Neural cell (in vitro differentiated cells): Measurements from ENCODE around the gene TOMM7. TPM values are rescaled to one million over a fixed set of nuclear protein-coding genes. Genes with fewer than 3 reads are reported as not detected.
"Not testable (repeated sequence)": the region's sequence is repeated elsewhere in the genome, so short reads cannot be mapped to it uniquely, and the experiment has no call there.

ENCODE experiments used
- H2AFZ ChIP-seq: fragments of 200-600, 300-800 bp; sonication (generic), shearing (Covaris generic); 2 replicates; pipeline ENCODE4 v1.6.0; 2014; ENCODE audit warnings: low read depth, mild to moderate bottlenecking, antibody characterized with exemption, low read length, moderate library complexity
- H3F3A ChIP-seq: fragments of 200-600 bp; shearing (Covaris generic); 2 replicates; pipeline ENCODE4 v1.6.1; 2016; ENCODE audit warnings: mild to moderate bottlenecking, moderate library complexity, mixed read lengths, antibody characterized with exemption, low read length; ENCODE audit not compliant: insufficient read depth, poor library complexity, severe bottlenecking
- H3K27ac ChIP-seq: fragments of 200-600, 300-800 bp; sonication (generic), shearing (Covaris generic); 2 replicates; pipeline ENCODE4 v1.5.1; 2014; ENCODE audit warnings: mild to moderate bottlenecking, low read length, moderate library complexity
- H3K27me3 ChIP-seq: fragments of 300-800, 200-600 bp; sonication (generic), shearing (Covaris generic); 2 replicates; pipeline ENCODE4 v1.6.0; 2014; ENCODE audit warnings: mild to moderate bottlenecking, low read depth, low read length, moderate library complexity; ENCODE audit not compliant: insufficient read depth
- H3K36me3 ChIP-seq: fragments of 300-800, 200-600 bp; sonication (generic), shearing (Covaris generic); 2 replicates; pipeline ENCODE4 v1.5.1; 2014; ENCODE audit warnings: mild to moderate bottlenecking, antibody characterized with exemption, low read length, moderate library complexity; ENCODE audit not compliant: insufficient read depth
- H3K4me2 ChIP-seq: fragments of 300-800, 200-600 bp; sonication (generic), shearing (Covaris generic); 2 replicates; pipeline ENCODE4 v1.6.0; 2014; ENCODE audit warnings: mild to moderate bottlenecking, low read length
- H3K4me3 ChIP-seq: fragments of 300-800, 200-600 bp; sonication (generic), shearing (Covaris generic); 2 replicates; pipeline ENCODE4 v1.5.1; 2014; ENCODE audit warnings: mild to moderate bottlenecking, low read length, moderate library complexity
- H3K79me2 ChIP-seq: fragments of 200-600 bp; shearing (Covaris generic); replicated peaks from 2 replicates; pipeline ENCODE4 v1.6.0; 2014; ENCODE audit warnings: mild to moderate bottlenecking, low read length, moderate library complexity; ENCODE audit not compliant: insufficient read depth
- H3K9ac ChIP-seq: fragments of 300-800, 200-600 bp; sonication (generic), shearing (Covaris generic); 2 replicates; pipeline ENCODE4 v1.6.1; 2016; ENCODE audit warnings: mild to moderate bottlenecking, low read length, mixed read lengths
- H3K9me2 ChIP-seq: fragments of 200-600 bp; shearing (Covaris generic); 2 replicates; pipeline ENCODE4 v1.6.1; 2016; ENCODE audit warnings: mild to moderate bottlenecking, low read length, mixed read lengths; ENCODE audit not compliant: insufficient read depth
- H3K9me3 ChIP-seq: fragments of 200-600, 300-800 bp; sonication (generic), shearing (Covaris generic); 2 replicates; pipeline ENCODE4 v1.6.1; 2016; ENCODE audit warnings: mild to moderate bottlenecking, mixed run types, low read length, moderate library complexity, mixed read lengths
- H4K20me1 ChIP-seq: fragments of 200-600 bp; shearing (Covaris generic); 2 replicates; pipeline ENCODE4 v1.6.1; 2016; ENCODE audit warnings: mild to moderate bottlenecking, mixed run types; ENCODE audit not compliant: insufficient read depth
- EP300 ChIP-seq: fragments of 450-650 bp; conservative IDR thresholded peaks from 2 replicates; pipeline ENCODE4 v1.6.1; 2014; ENCODE audit warnings: antibody characterized with exemption, mild to moderate bottlenecking, moderate library complexity; ENCODE audit not compliant: poor library complexity, severe bottlenecking
- EZH2 ChIP-seq: fragments of 200-600, 300-800 bp; shearing (Covaris generic), sonication (generic); IDR thresholded peaks from 2 replicates; pipeline ENCODE4 v1.6.1; 2014; ENCODE audit warnings: antibody characterized with exemption, low read length, borderline replicate concordance, mild to moderate bottlenecking; ENCODE audit not compliant: insufficient read depth, poor library complexity, severe bottlenecking
- MXI1 ChIP-seq: fragments of 450-650 bp; conservative IDR thresholded peaks from 2 replicates; pipeline ENCODE4 v1.6.1; 2014; ENCODE audit warnings: antibody characterized with exemption, mild to moderate bottlenecking; ENCODE audit not compliant: poor library complexity, severe bottlenecking
- POLR2AphosphoS5 ChIP-seq: IDR thresholded peaks from 2 replicates; pipeline ENCODE4 v1.6.1; 2012
- RAD21 ChIP-seq: fragments of 450-650 bp; conservative IDR thresholded peaks from 2 replicates; pipeline ENCODE4 v1.6.1; 2014; ENCODE audit warnings: antibody characterized with exemption, mild to moderate bottlenecking, moderate library complexity
- SMC3 ChIP-seq: fragments of 450-650 bp; conservative IDR thresholded peaks from 2 replicates; pipeline ENCODE4 v1.6.1; 2014; ENCODE audit warnings: antibody characterized with exemption, mild to moderate bottlenecking, moderate library complexity; ENCODE audit not compliant: poor library complexity
- TAF1 ChIP-seq: IDR thresholded peaks from 2 replicates; pipeline ENCODE4 v1.6.1; 2012; ENCODE audit warnings: low read depth
- polyA plus RNA-seq: library from polyadenylated mRNA; depleted of rRNA; stranded (reverse); fragments of >200 nt; gene quantifications from 2 replicates; pipeline ENCODE4 v1.2.3, GENCODE V29; 2014
- TF ChIP-seq, protein P1 (sequence below): IDR thresholded peaks from 2 replicates; pipeline ENCODE4 v1.6.1; 2012; ENCODE audit warnings: borderline replicate concordance
- TF ChIP-seq, protein P2 (sequence below): fragments of 450-650 bp; IDR thresholded peaks from 2 replicates; pipeline ENCODE4 v1.5.1; 2014; ENCODE audit warnings: antibody characterized with exemption, mild to moderate bottlenecking, moderate library complexity; ENCODE audit not compliant: poor library complexity, severe bottlenecking

TOMM7 gene
- polyA plus RNA-seq, 1 donor from 2014 or later: 241 TPM

DNA sequence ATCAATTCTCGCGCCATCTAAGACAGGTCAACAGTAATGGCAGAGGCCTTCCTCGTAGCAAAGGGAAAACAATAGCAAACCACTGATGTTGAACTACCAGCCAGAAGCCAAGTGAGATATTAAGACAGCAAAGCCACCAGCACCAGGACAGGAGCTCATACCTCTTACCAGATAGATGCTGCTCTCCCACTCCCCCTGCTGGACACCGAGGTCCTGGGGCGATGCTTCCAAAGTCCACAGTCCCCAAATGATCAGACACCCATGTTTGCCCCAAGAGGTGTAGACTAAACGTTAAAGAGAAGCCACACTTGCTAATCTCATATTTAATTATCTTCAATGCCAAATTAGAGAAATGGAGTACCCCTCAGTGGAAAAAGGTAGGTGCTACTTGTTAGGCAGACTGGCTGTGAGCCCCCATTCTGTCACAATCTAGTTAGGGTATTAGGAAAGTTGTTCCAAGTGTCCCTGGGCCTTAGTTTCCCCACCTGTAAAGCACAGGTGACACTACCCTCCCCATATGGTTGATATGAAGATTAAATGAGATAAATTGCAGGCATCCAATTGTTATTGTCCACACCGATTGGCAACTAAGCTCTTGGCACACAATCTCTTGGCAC lies 39.9 kb downstream of the TOMM7 start:
- Histone ChIP-seq H3F3A (no peaks in the 10 kb centered on the region), H3K4me3 (no peak overlapping the region), H2AFZ (no peak overlapping the region), H3K79me2 (no peaks in the 10 kb centered on the region), H3K9me2 (no peaks in the 10 kb centered on the region), H3K9ac (no peak overlapping the region), H3K27me3 (no peaks in the 10 kb centered on the region), H3K9me3 (no peaks in the 10 kb centered on the region), H4K20me1 (no peaks in the 10 kb centered on the region), H3K4me2 (no peak overlapping the region), H3K27ac (no peak overlapping the region), H3K36me3 (no peaks in the 10 kb centered on the region)
- TF ChIP-seq, protein P1, sequence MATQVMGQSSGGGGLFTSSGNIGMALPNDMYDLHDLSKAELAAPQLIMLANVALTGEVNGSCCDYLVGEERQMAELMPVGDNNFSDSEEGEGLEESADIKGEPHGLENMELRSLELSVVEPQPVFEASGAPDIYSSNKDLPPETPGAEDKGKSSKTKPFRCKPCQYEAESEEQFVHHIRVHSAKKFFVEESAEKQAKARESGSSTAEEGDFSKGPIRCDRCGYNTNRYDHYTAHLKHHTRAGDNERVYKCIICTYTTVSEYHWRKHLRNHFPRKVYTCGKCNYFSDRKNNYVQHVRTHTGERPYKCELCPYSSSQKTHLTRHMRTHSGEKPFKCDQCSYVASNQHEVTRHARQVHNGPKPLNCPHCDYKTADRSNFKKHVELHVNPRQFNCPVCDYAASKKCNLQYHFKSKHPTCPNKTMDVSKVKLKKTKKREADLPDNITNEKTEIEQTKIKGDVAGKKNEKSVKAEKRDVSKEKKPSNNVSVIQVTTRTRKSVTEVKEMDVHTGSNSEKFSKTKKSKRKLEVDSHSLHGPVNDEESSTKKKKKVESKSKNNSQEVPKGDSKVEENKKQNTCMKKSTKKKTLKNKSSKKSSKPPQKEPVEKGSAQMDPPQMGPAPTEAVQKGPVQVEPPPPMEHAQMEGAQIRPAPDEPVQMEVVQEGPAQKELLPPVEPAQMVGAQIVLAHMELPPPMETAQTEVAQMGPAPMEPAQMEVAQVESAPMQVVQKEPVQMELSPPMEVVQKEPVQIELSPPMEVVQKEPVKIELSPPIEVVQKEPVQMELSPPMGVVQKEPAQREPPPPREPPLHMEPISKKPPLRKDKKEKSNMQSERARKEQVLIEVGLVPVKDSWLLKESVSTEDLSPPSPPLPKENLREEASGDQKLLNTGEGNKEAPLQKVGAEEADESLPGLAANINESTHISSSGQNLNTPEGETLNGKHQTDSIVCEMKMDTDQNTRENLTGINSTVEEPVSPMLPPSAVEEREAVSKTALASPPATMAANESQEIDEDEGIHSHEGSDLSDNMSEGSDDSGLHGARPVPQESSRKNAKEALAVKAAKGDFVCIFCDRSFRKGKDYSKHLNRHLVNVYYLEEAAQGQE: no peak
- no peak for TF ChIP-seq RAD21
- no peak for TF ChIP-seq EZH2
- TF ChIP-seq EP300: no peak
- TF ChIP-seq SMC3: no peak
- no peak for TF ChIP-seq POLR2AphosphoS5
- TF ChIP-seq, protein P2, sequence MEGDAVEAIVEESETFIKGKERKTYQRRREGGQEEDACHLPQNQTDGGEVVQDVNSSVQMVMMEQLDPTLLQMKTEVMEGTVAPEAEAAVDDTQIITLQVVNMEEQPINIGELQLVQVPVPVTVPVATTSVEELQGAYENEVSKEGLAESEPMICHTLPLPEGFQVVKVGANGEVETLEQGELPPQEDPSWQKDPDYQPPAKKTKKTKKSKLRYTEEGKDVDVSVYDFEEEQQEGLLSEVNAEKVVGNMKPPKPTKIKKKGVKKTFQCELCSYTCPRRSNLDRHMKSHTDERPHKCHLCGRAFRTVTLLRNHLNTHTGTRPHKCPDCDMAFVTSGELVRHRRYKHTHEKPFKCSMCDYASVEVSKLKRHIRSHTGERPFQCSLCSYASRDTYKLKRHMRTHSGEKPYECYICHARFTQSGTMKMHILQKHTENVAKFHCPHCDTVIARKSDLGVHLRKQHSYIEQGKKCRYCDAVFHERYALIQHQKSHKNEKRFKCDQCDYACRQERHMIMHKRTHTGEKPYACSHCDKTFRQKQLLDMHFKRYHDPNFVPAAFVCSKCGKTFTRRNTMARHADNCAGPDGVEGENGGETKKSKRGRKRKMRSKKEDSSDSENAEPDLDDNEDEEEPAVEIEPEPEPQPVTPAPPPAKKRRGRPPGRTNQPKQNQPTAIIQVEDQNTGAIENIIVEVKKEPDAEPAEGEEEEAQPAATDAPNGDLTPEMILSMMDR: no peak
- no peak for TF ChIP-seq MXI1
- TF ChIP-seq TAF1: no peak

GRCh38 chr7:22781230-22781711 lies 41.4 kb downstream of the TOMM7 start:
- no peak overlapping the region for H3K4me3 ChIP-seq
- no peaks in the 10 kb centered on the region for H3K79me2 ChIP-seq
- H3K27me3 ChIP-seq: no peaks in the 10 kb centered on the region
- no peaks in the 10 kb centered on the region for H3F3A ChIP-seq
- no peak for TF ChIP-seq EP300
- TF ChIP-seq, protein P2: no peak
- no peak for TF ChIP-seq SMC3
- TF ChIP-seq TAF1: no peak
- TF ChIP-seq EZH2: no peak
- no peaks in the 10 kb centered on the region for H3K9me3 ChIP-seq
- no peaks in the 10 kb centered on the region for H3K36me3 ChIP-seq
- no peaks in the 10 kb centered on the region for H3K9me2 ChIP-seq
- H2AFZ ChIP-seq: no peak overlapping the region
- H3K27ac ChIP-seq: no peak overlapping the region
- no peaks in the 10 kb centered on the region for H4K20me1 ChIP-seq
- H3K4me2 ChIP-seq: no peak overlapping the region
- H3K9ac ChIP-seq: no peak overlapping the region

DNA sequence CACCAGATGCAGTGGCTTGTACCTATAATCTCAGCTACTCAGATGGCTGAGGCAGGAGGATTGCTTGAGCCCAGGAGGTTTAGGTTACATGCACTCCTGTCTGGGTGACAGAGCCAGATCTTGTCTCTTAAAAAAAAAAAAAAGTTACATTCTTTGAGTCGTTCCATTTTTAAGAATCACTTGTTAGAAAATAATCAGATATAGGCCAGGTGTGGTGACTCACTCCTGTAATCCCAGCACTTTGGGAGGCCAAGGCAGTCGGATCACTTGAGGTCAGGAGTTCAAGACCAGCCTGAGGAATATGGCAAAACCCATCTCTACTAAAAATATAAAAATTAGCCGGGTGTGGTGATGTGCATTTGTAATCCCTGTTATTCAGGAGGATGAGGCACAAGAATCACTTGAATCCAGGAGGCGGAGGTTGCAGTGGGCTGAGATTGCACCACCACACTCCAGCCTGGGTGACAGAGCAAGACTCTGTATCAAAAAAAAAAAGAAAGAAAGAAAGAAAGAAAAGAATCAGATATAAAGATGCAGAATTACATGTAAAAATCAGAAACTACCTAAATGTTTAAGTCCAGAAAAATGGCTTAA lies 42.8 kb downstream of the TOMM7 start:
- H3K27me3 ChIP-seq, H3K4me2 ChIP-seq, H3K27ac ChIP-seq, H3K4me3 ChIP-seq, H3K79me2 ChIP-seq, H3K9me3 ChIP-seq, H3F3A ChIP-seq, H4K20me1 ChIP-seq, H3K9ac ChIP-seq, H2AFZ ChIP-seq, H3K36me3 ChIP-seq, H3K9me2 ChIP-seq: not testable (repeated sequence)
